RWPE2 (cell line): Measurements from ENCODE around the gene TMEM270.

Experiments
- ATAC-seq: fragments of 200-7000 bp; cut with Tn5 transposase; 3 replicates; pipeline ENCODE4 v1.9.1; 2021; ENCODE audit warnings: low read depth
- DNase-seq: peaks from one replicate; pipeline ENCODE4 v3.0.0-alpha.2; 2020; ENCODE audit warnings: low spot score
- H3K27ac ChIP-seq: fragments of 450-650 bp; 2 replicates; pipeline ENCODE4 v1.5.1; 2017; ENCODE audit warnings: mild to moderate bottlenecking; ENCODE audit not compliant: poor library complexity, severe bottlenecking
- H3K27me3 ChIP-seq: fragments of 250-450 bp; sonication (Bioruptor Pico); 2 replicates; pipeline ENCODE4 v1.5.1; 2021; ENCODE audit warnings: mild to moderate bottlenecking, moderate library complexity; ENCODE audit not compliant: insufficient read depth, poor library complexity, severe bottlenecking
- H3K36me3 ChIP-seq: fragments of 250-450 bp; sonication (Bioruptor Pico); 2 replicates; pipeline ENCODE4 v1.5.1; 2020; ENCODE audit warnings: low read depth, mild to moderate bottlenecking, moderate library complexity
- H3K4me1 ChIP-seq: fragments of 250-450 bp; sonication (Bioruptor Pico); 2 replicates; pipeline ENCODE4 v1.5.1; 2021; ENCODE audit warnings: mild to moderate bottlenecking, moderate library complexity; ENCODE audit not compliant: insufficient read depth, poor library complexity, severe bottlenecking
- H3K4me3 ChIP-seq: fragments of 250-450 bp; sonication (Bioruptor Pico); 2 replicates; pipeline ENCODE4 v1.5.1; 2021; ENCODE audit warnings: mild to moderate bottlenecking, moderate library complexity; ENCODE audit not compliant: severe bottlenecking
- H3K9me3 ChIP-seq: fragments of 250-450 bp; sonication (Bioruptor Pico); 2 replicates; pipeline ENCODE4 v1.5.1; 2021; ENCODE audit warnings: mild to moderate bottlenecking, moderate library complexity; ENCODE audit not compliant: severe bottlenecking
- TF ChIP-seq, protein P1 (sequence below): fragments of 450-650 bp; IDR thresholded peaks from one replicate; pipeline ENCODE4 v1.5.1; 2017; ENCODE audit warnings: mild to moderate bottlenecking, moderate library complexity; ENCODE audit not compliant: poor library complexity, severe bottlenecking

The TMEM270 gene

GRCh38 chr7:73869011-73869798 is 8.2 kb downstream of the TMEM270 start:
- Histone ChIP-seq H3K27ac (no peak overlapping the region), H3K9me3 (no peaks in the 10 kb centered on the region), H3K4me1 (no peaks in the 10 kb centered on the region), H3K36me3 (no peaks in the 10 kb centered on the region), H3K27me3 (no peaks in the 10 kb centered on the region), H3K4me3 (no peak overlapping the region)
- ATAC-seq, result no peak
- DNase-seq, result no peak
- TF ChIP-seq, protein P1, sequence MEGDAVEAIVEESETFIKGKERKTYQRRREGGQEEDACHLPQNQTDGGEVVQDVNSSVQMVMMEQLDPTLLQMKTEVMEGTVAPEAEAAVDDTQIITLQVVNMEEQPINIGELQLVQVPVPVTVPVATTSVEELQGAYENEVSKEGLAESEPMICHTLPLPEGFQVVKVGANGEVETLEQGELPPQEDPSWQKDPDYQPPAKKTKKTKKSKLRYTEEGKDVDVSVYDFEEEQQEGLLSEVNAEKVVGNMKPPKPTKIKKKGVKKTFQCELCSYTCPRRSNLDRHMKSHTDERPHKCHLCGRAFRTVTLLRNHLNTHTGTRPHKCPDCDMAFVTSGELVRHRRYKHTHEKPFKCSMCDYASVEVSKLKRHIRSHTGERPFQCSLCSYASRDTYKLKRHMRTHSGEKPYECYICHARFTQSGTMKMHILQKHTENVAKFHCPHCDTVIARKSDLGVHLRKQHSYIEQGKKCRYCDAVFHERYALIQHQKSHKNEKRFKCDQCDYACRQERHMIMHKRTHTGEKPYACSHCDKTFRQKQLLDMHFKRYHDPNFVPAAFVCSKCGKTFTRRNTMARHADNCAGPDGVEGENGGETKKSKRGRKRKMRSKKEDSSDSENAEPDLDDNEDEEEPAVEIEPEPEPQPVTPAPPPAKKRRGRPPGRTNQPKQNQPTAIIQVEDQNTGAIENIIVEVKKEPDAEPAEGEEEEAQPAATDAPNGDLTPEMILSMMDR, result no peak

- Histone ChIP-seq H3K27me3 (no peaks in the 10 kb centered on the region), H3K36me3 (no peaks in the 10 kb centered on the region), H3K9me3 (no peaks in the 10 kb centered on the region), H3K27ac (no peak overlapping the region), H3K4me1 (no peaks in the 10 kb centered on the region), H3K4me3 (no peak overlapping the region)
- TF ChIP-seq, protein P1, result no peak
- DNase-seq (no peak), ATAC-seq (no peak)
Observed at GRCh38 chr7:73870041-73870492, 9.1 kb downstream of the TMEM270 start.

DNA sequence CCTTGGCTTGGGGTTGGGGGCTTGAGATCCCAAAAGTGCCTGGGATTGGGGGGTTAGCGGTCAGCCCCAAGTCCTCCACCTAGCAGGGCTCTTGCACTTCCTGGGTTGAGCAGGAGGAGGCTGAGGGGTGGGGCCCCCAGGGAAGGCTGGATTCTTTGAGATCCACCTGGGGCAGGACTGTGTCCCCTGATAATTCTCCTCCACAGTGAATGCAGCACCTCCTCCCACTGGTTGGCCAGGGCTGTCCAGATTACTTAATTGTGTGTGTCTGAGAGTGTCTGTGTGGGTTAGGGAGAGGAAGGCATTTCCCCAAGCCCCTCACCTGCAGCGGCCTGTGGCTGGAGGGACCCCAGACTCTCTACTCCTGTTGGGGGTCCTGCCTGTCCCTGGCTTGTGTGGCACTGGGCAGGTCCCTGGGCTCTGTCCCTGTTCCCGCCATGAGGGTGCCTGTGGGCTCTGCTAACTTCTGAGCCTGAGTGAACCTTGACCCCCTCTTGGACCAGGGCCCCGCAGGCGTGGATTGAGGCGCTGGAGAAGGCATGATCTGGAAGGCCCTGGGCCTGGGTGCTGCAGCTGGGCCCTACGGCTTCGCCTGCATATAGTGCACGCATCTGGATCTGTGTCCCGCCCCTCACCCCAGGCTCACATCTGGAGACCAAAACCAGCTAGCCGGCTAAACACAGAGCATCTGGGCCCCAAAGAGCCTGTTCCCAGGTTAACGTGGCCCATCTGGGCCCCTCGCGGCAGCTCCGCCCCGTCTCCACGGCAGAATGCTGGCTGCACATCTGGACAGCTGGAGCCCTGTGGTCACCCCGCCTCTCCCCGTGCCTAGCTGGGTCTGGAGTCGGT is 10.4 kb downstream of the TMEM270 start:
- Histone ChIP-seq H3K9me3 (no peaks in the 10 kb centered on the region), H3K4me1 (no peaks in the 10 kb centered on the region), H3K4me3 (no peak overlapping the region), H3K27ac (no peak overlapping the region), H3K27me3 (no peaks in the 10 kb centered on the region), H3K36me3 (no peaks in the 10 kb centered on the region)
- DNase-seq, result no peak
- TF ChIP-seq, protein P1, result no peak
- peak; percentile 24; the same call in 2 of the 3 replicates for ATAC-seq

GRCh38 chr7:73872056-73872908 is 11.3 kb downstream of the TMEM270 start:
- Histone ChIP-seq H3K4me3 (no peak overlapping the region), H3K27me3 (no peaks in the 10 kb centered on the region), H3K4me1 (no peaks in the 10 kb centered on the region), H3K9me3 (no peaks in the 10 kb centered on the region), H3K27ac (no peak overlapping the region), H3K36me3 (no peaks in the 10 kb centered on the region)
- TF ChIP-seq, protein P1, result no peak
- ATAC-seq (no peak), DNase-seq (no peak)
